Ureter (tissue), 1 donor: ENCODE results near the gene ENPEP. TPM values are rescaled to one million over a fixed set of nuclear protein-coding genes. Genes with fewer than 3 reads are reported as not detected.
"Not testable (repeated sequence)": the region's sequence is repeated elsewhere in the genome, so short reads cannot be mapped to it uniquely, and the experiment has no call there.

Experiments used
- DNase-seq: peaks from one replicate; pipeline ENCODE4 v3.0.0-alpha.2; 2020; ENCODE audit warnings: low spot score
- total RNA-seq: library from RNA; stranded (reverse); gene quantifications from one replicate; pipeline ENCODE4 v1.2.4, GENCODE V29; 2023
- donor health status: DM: yes; HTN: yes; CAD: no.

ENPEP gene, protein sequence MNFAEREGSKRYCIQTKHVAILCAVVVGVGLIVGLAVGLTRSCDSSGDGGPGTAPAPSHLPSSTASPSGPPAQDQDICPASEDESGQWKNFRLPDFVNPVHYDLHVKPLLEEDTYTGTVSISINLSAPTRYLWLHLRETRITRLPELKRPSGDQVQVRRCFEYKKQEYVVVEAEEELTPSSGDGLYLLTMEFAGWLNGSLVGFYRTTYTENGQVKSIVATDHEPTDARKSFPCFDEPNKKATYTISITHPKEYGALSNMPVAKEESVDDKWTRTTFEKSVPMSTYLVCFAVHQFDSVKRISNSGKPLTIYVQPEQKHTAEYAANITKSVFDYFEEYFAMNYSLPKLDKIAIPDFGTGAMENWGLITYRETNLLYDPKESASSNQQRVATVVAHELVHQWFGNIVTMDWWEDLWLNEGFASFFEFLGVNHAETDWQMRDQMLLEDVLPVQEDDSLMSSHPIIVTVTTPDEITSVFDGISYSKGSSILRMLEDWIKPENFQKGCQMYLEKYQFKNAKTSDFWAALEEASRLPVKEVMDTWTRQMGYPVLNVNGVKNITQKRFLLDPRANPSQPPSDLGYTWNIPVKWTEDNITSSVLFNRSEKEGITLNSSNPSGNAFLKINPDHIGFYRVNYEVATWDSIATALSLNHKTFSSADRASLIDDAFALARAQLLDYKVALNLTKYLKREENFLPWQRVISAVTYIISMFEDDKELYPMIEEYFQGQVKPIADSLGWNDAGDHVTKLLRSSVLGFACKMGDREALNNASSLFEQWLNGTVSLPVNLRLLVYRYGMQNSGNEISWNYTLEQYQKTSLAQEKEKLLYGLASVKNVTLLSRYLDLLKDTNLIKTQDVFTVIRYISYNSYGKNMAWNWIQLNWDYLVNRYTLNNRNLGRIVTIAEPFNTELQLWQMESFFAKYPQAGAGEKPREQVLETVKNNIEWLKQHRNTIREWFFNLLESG
- total RNA-seq: 3.9 TPM

DNA sequence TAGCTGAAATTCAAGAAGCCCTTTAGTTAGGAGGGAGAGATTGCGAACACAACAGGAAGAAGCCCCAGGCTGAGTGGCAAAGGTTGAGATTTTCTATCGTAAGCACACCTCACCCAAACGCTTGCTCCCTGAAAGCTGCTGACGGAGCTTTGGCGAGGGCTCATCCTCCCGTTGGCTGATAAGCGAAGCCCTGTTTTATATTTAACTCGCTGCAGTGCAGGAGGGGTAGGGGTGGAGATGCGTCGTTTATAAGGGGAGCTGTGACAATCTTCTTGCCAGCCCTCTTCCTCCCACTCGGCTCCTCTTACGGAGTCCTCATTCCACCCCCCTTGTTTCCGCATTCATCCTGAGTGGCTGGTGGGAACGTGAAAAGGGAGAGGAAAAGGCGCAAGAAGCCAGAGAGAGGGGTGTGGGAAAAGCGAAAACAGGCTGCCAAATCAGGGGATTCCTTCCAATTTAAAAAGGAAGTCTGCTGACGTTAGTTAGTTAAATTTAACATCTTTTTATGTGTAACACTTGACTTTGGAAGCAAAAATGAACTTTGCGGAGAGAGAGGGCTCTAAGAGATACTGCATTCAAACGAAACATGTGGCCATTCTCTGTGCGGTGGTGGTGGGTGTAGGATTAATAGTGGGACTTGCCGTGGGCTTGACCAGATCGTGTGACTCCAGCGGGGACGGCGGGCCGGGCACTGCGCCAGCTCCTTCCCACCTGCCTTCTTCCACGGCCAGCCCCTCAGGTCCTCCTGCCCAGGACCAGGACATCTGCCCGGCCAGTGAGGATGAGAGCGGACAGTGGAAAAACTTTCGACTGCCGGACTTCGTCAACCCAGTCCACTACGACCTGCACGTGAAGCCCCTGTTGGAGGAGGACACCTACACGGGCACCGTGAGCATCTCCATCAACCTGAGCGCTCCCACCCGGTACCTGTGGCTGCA is at the start of gene ENPEP:
Gene ENPEP, plus strand, starts transcription at position 275 of the 938 bp plus-strand sequence. Its CDS starts 260 bp downstream, at position 535.
- DNase-seq: no peak

DNA sequence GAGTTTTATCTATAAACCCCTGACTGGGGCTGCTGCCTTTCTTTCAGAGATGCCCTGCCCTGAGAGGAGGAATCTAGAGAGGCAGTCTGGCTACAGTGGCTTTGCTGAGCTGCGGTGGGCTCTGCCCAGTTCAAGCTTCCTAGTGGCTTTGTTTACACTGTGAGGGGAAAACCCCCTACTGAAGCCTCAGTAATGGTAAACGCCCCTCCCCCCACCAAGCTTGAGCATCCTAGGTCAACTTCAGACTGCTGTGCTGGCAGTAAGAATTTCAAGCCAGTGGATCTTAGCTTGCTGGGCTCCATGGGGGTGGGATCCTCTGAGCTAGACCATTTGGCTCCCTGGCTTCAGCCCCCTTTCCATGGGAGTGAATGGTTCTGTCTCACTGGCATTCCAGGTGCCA is 44.1 kb upstream of the ENPEP start:
- DNase-seq: not testable (repeated sequence)

DNA sequence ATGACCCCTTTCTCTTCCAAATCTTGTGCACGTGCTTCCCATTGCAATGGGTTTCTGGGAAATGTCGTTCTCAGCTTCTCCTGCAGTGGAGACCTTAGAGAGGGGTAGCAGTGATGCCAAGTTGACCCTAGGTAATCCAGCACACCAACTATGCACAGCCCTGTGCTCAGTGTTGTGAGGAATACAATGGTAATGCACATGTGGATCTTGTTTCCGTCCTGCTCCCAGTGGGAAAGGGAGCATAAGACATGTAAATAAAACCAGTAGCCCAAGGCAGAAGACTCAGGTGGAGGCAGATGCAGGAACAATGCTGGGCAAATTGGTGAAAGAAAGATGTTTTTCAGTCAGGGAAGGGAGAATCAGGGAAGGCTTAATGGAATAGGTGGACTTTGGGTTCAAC is 38.7 kb upstream of the ENPEP start:
- not testable (repeated sequence) for DNase-seq

DNA sequence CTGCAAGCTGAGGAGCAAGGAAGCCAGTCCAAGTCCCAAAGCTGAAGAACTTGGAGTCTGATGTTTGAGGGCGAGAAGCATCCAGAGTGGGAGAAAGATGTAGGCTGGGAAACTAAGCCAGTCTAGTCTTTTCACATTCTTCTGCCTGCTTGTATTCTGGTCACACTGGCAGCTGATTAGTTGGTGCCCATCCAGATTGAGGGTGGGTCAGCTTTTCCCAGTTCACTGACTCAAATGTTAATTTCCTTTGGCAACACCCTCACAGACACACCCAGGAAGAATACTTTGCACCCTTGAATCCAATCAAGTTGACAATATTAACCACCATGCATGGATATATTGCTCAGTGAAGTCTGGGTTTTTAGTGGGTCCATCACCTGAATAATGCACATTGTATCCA is 36.7 kb upstream of the ENPEP start:
- not testable (repeated sequence) for DNase-seq

DNA sequence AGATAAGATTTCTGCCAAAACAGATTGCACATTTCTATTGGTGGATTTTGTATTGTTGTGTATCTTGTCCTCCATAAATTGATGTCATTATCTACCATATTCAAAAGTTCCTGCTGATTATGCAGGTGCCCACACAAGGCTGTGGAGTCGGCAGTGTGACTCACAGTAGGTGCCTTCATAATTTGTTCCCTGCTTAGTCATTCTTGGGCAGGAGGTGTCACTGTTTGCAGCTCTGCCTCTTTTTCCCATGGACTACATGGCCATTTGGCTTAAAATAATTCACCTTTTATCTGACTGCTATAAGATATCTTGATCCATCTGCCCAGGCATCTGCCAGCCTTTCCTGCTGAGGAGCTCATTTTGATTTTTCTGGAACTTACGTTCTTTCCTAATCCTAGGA is 33.6 kb upstream of the ENPEP start:
- DNase-seq: no peak

DNA sequence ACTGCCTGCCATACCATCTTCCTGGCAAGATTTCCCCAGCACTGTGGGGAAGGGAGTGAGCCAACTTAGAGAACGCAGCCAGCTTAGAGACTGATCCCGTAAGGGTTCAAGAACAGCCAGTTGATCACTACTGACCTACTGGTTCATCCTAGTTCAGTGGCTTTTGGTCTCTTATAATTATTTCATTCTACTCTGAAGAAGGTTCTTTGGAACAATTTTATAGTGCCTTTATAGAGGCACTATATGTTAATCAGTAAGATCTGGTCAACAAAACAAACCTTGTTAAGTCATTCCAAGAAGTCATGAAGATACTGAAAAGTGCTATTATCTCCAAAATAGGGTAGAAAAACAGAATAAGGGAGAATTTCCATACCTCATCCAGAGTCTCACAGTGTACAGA is 33.2 kb upstream of the ENPEP start:
- no peak for DNase-seq

DNA sequence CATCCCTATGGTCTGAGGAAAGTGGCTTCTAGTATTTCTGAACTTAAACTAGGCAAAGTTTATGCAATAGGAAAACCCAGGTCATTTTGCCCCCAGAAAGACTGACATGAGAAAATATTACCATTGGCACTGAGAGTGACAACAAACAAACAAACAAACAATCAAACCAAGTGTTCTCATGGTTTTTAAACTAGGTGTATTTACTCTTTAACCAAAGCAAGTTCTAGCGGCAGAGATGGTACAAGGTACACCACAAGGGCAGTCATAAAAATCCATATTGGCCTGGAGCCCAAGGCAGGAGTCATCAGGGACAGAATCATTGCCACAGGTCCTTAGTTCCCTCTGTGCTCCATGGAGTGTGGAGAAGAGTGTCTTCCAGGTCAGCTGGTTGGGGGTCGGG is 26.0 kb upstream of the ENPEP start:
- no peak for DNase-seq

DNA sequence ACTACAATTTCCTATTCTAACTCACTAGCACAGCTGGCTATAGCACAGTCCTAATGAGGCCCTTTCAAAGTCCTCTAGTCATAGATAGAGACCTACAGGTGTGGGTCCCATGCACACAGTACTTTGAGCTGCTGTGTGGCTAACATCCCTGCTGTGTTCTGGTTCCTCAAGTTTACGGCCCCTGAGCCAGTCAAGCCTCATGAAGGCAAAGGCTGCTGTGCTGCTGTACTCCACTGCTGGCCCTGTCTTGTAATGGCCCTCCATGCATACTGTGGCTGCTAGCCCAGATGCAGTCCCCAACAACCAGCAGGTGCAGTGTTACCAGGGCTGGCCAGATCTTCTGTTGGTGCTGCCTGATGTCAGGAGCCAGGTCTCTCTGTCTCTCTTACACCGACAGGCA is 23.4 kb upstream of the ENPEP start:
- no peak for DNase-seq

DNA sequence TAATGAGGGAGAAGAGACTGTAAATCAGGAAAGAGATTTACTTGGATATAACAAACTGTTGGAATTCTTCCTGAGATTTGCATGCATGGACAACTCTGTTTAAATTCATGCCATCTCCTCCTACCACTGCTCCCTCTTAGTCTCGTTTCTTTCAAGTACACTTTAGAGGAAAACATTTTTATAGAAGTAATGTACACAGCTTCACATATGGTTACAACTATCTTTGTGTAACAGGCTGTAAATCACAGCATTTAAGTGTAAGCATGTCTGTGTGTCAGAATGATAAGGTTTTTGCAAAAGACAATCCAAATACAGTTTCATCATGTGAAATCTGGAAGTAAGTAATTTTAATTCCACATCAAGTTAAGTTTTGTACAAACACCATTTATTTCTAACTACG is 21.5 kb upstream of the ENPEP start:
- DNase-seq: no peak

DNA sequence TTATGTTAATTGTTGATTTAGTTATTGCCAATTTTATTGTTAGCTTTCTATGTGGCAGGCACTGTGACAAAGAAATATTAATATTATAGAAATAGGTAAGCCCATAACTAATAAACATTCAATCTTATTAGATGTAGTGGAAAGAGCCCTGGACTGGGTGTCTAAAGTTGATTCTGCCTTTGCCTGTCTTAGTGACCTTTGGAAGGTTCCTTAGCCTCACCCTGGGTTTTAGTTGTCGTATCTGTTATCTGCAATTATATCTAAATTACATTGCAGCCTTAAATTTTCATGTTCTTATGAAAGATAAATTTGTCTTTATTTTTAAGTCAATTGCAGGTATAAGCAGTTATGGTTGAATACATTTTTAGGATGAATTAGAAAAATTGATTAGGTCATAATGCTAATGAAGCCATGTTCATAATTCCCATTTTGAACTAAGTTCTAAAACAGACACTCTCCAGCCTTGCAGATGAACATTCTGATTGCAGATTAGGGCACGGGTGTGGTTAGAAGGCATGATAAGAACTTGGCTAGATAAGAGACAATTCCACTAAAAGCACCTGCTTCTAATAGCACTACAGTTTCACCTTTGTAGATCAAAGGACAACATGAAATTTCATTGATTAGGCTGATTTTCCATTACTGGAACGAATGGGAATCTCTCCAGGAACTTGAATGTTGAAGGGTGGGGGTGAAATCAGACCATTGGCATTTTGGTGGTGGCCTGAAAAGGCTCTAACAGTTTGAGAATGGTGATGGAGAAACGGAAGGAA is 17.3 kb upstream of the ENPEP start:
- no peak for DNase-seq

DNA sequence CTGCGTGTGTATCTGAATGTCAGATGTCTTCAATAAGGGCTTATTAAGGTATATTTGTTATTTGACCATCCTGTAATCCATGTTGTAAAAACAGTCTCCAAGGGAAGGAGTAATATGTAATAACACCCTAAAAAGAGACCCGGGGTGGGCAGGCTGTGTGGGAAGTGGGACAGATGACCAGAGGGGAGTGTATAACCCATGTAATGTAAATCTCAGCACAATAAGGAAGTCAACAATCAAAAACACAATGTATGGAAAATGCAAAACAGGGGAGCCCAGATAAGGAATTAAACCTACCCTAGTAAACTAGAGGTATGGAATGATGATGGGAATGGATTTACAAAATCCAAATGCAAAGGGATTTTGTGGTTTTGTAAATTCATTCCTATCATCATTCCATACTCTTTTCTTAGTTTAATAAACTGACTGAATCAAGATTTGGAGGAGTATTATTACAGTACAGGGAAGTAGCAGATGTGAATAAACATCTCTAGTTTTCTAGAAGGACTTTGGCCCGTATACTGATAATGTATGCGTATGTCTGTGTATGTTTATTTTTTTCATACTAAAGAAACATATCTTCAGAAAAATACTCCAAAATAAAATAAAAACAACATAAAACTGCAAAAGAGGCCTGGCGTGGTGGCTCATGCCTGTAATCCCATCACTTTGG is 15.7 kb upstream of the ENPEP start:
- no peak for DNase-seq

DNA sequence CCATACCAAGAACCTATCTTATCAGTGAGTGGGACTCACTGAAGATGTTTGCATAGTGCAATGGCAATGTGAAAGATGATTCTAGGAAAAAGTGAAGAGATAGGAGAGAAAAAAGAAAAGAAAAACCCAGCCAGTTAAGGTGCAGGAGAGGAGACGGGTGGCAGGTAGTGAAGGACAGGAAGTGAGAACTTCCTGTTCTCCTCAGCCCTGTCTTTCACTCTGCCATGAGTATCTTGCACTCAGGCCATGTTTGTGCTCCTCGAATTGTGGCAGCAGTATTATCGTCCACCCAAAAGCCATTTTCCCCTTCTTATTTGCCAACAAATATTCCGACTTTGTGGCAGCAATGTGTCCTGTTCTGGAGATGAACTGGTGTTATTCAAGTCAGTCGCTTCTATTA is 8.6 kb upstream of the ENPEP start:
- DNase-seq: no peak

DNA sequence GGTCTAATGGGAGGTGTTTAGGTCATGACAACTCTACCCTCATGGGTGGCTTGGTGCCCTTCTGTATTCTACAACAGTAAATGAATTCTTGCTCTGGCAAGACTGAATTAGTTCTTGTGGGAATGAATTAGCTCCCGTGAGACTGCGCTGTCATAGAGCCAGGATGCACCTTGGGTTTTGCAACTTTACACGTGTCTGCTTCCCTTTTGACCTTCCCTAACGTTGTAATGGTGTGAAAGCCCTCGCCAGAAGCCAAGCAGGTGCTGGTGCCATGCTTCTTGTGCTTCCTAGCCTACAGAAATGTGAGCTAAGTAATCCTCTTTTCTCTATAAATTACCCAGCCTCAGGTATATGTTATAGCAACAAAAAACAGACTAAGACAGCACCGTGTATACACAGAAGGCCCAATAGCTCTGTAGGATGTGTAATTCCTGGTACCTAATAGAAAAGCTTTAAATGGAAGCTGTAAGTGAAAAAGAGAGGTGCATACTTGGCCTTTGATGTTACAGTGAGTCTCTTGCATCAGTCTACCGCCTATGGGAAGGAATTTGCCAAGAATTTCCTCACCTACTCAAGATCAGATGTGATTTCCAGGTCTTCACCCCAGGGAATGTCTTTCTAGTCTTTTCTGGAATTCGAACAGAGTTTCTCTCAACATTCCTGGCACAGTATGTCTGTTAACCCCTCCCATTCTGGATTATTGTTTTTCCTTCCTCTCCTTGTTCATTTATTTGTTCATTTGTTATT is 3.2 kb upstream of the ENPEP start:
- no peak for DNase-seq

DNA sequence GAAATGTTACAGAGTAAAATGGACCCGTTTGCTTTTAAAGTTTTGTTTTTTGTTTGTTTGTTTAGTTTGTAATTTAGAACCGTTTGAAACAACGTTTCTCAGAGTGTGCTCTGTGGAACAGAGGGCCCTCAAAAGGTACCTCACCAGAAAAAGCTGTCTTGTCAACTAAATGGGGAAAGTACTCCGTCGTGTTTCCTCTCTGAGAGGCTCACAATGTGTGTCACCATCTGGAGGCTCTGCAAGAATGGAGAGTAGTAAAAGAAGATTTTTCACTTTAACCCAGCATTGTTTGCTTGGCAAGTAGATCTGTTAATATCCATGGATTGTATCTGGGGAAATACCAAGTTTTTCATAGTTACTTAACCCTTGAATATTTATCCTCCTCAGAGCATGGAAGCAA is 1.5 kb upstream of the ENPEP start:
- DNase-seq: no peak

DNA sequence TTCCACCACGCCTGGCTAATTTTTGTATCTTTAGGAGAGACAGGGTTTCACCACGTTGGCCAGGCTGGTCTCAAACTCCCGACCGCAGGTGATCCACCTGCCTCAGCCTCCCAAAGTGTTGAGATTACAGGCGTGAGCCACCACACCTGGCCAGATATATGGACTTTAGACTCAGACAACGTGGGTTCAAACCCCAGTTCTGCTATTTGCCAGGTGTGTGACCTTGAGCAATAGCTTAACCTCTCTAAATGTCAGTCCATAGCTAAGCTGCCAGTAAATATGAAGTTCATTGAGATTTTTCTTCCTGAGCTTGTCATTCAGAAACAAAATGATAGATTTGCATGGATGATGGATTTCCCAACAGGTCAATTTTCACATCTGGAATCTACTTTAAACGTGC is 875 bp upstream of the ENPEP start:
- not testable (repeated sequence) for DNase-seq

DNA sequence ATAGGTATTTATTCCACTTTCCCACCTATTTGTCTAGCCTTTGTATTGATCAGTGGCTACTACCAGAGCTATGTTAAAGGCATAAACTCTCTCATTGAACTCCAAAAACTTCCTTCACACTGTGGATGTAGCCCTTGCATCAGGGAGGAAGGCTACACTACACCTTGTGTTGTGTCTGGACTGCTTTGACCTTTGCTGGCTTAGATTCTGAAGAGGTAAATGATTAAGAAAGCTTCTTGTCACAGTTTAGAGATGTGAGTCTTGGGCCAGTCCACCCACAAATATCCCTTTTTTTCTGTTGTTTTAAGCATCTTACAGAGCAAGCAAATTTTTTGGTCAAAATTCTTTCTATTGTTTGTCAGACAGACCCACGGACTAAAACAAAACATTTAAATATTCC is 1.9 kb downstream of the ENPEP start:
- no peak for DNase-seq

DNA sequence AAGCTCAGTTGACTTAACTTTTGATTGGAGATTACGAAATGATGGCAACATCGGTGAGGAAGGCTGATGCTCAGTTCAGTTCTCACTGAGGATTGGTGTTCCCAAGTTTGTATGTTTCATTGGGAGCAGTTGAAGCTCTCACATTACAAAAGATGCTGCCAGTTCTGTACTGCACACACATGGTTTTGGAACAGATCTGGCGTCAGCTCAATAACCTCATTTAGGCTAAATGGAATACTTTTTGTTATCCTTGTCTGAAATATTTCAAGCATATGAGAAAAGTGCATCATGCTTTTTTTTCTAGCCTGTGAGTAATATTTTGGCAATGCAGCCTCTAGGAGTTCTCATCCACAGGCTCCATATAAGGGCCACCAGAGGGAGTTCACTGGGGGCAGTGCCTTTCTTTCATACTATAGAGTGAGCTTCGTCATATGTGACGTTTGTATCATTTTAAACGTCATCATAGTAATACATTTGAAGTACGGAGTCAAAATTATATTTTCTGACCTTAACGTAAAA is 4.1 kb downstream of the ENPEP start:
- DNase-seq: no peak

DNA sequence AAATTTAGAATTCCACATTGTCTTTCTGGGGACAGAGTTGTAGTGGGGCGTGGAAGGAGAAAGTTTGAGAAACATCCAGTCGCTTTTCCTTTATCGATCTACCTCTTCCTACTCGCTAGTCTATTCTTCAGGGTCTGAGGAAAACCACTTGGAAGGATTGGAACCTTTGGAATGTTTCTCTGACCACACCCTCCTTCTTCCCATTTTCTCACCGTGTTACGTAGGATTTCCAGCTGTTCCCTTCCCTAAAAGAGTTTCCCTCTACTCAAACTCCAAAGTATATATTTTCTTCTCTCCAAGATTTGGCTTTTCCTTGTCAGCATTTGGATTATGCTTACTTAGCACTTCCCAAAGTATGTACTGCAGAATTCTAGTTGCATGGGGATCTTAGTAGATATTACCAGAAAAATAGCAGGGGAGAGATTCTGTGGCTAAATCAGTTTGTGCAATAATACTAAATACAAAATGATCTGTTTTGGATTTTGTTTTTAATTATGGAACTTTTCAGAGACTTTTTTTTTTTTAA is 4.9 kb downstream of the ENPEP start:
- DNase-seq: no peak

DNA sequence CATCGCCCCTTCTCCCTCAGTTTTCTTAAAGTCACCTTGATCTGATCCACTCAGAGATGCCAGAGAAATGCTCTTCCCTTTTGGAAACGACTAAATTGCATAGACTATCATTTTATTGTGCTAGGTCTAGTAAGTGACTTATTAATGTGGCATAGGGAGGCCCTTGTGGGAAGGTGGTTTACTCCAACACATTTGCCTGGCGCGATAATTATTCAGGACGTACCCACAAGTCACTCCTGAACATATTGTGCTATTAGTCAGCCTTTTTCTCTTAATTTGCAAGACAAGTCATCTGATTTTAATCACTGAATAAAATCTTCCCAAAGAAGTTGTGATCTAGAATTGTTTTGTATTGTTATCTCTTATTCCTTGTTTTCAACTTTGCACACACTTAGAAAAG is 7.6 kb downstream of the ENPEP start:
- DNase-seq: no peak
